Fibroblast of mammary gland (primary cell): ENCODE results near the gene USP7.
A peak's percentile ranks its signal among the peaks of the same experiment; 100 is the strongest.
"Not testable (repeated sequence)": the region's sequence is repeated elsewhere in the genome, so short reads cannot be mapped to it uniquely, and the experiment has no call there.

Experiments used
- DNase-seq: peaks from one replicate; pipeline ENCODE4 v3.0.0-alpha.2; 2010; ENCODE audit warnings: low read depth
- H3K4me3 ChIP-seq: 2 replicates; pipeline ENCODE4 v1.5.1; 2011; ENCODE audit warnings: low read depth, mild to moderate bottlenecking, low read length, moderate library complexity; ENCODE audit not compliant: control insufficient read depth
- CTCF ChIP-seq: conservative IDR thresholded peaks from 2 replicates; pipeline ENCODE4 v1.5.1; 2011; ENCODE audit warnings: low read depth, low read length, inconsistent platforms; ENCODE audit not compliant: control insufficient read depth, insufficient read depth

USP7 gene

GRCh38 chr16:8919934-8920462, 43.7 kb downstream of the USP7 start:
- H3K4me3 ChIP-seq, result no peak overlapping the region
- TF ChIP-seq CTCF, result no peak
- DNase-seq, result peak; percentile 16

- no peak for TF ChIP-seq CTCF
- H3K4me3 ChIP-seq, result no peak overlapping the region
Measured at GRCh38 chr16:8919089-8919933, 44.4 kb downstream of the USP7 start.

GRCh38 chr16:8917336-8917735, 46.4 kb downstream of the USP7 start:
- DNase-seq, H3K4me3 ChIP-seq: not testable (repeated sequence)

More at GRCh38 chr16:8919089-8919933, 44.4 kb downstream of the USP7 start:
- DNase-seq, result no peak

DNA sequence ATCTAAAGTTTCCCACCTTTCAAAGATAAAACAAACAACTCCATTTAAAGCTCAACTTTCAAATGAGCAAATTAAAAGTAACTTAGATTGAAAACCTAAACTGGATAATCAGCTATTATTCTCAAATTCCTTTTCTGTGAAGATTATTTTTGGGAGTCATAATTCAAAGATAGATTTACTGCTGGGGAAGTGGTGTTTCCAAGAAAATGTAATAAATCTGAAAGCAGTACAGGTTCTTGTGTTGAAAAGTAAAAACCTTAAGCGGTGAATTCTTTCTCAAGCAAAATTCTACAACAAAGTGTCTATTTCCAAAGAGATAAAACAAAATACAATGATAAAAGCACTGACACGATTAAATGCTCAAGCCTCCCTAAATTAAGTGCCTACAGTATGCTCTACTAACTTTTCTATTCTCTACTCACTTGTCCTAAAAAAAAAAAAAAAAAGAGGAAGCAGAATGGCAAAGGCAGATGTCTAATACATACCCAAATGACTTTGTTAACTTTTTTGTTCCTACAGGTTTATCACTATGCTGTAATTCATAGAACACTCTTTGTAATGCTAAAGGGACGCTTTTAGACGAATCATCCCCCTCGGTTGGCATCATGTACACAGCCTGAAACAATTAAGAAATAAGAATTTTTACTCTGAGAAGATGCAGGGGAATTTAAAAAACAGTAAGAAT, 47.0 kb downstream of the USP7 start:
- DNase-seq, result no peak
- H3K4me3 ChIP-seq, result no peak overlapping the region
- no peak for TF ChIP-seq CTCF

GRCh38 chr16:8915722-8916301, 47.9 kb downstream of the USP7 start:
- DNase-seq, result no peak
- no peak for TF ChIP-seq CTCF
- H3K4me3 ChIP-seq, result no peak overlapping the region

- TF ChIP-seq CTCF, result no peak
- DNase-seq, result no peak
- no peak overlapping the region for H3K4me3 ChIP-seq
Measured at GRCh38 chr16:8914098-8914497, 49.6 kb downstream of the USP7 start.

DNA sequence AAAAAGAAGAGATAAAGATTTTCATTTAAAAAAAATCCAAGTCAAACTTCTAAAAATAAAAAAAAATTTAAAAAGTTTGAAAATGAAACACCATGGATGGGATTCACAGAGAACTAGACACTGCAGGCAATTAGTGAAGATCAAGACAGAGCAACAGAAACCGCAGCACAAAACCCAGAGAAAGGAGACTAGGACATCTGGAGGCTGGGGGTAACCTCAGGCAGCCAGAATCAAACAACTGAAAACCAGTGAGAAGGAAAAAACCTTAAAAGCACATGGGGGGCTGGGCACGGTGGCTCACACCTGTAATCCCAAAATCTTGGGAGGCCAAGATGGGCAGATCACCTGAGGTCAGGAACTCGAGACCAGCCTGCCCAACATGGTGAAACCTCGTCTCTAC, 50.9 kb downstream of the USP7 start:
- TF ChIP-seq CTCF, result no peak
- no peak overlapping the region for H3K4me3 ChIP-seq
- no peak for DNase-seq
